ENCODE results near the gene TEAD2.

The TEAD2 gene

GRCh38 chr19:49403404-49404187 lies 41.4 kb upstream of the TEAD2 start:
- H3K27me3 ChIP-seq (ENCODE audit: insufficient read depth, insufficient read length) = no peaks in the 10 kb centered on the region
- TF ChIP-seq ZNF274 (IDR thresholded peaks at IDR 0.05; ENCODE audit: low read depth, low read length) (no peak), SUZ12 (IDR thresholded peaks at IDR 0.05; ENCODE audit: extremely low read depth, insufficient read depth, insufficient read length) (no peak), YY1 (IDR thresholded peaks at IDR 0.05; ENCODE audit: insufficient read depth, insufficient read length) (no peak)
- no peaks in the 10 kb centered on the region for H3K36me3 ChIP-seq (ENCODE audit: insufficient read depth, insufficient read length, low read length)
- peak overlapping the region; percentile 15 for H3K4me3 ChIP-seq (ENCODE audit: insufficient read length, low read depth)
- no peaks in the 10 kb centered on the region for H3K9me3 ChIP-seq (ENCODE audit: insufficient read depth, low read length)
- H3K4me1 ChIP-seq (ENCODE audit: insufficient read depth, insufficient read length) = peaks cover 21% of the 10 kb centered on the region
- peak; percentile 57 for DNase-seq (ENCODE audit: low read depth, low spot score)
- H3K9ac ChIP-seq (ENCODE audit: insufficient read length, low read depth) = peak overlapping the region; percentile 64

GRCh38 chr19:49400029-49400428 lies 37.8 kb upstream of the TEAD2 start:
- Histone ChIP-seq H3K9me3 (ENCODE audit: insufficient read depth, low read length) (no peaks in the 10 kb centered on the region), H3K9ac (ENCODE audit: insufficient read length, low read depth) (no peak overlapping the region), H3K4me3 (ENCODE audit: insufficient read length, low read depth) (no peak overlapping the region), H3K4me1 (ENCODE audit: insufficient read depth, insufficient read length) (peaks cover 27% of the 10 kb centered on the region), H3K27me3 (ENCODE audit: insufficient read depth, insufficient read length) (no peaks in the 10 kb centered on the region), H3K36me3 (ENCODE audit: insufficient read depth, insufficient read length, low read length) (no peaks in the 10 kb centered on the region)
- TF ChIP-seq YY1 (IDR thresholded peaks at IDR 0.05; ENCODE audit: insufficient read depth, insufficient read length) (no peak), SUZ12 (IDR thresholded peaks at IDR 0.05; ENCODE audit: extremely low read depth, insufficient read depth, insufficient read length) (no peak), ZNF274 (IDR thresholded peaks at IDR 0.05; ENCODE audit: low read depth, low read length) (no peak)
- no peak for DNase-seq (ENCODE audit: low read depth, low spot score)

GRCh38 chr19:49398931-49399330 lies 36.7 kb upstream of the TEAD2 start:
- Histone ChIP-seq H3K4me3 (ENCODE audit: insufficient read length, low read depth) (no peak overlapping the region), H3K9ac (ENCODE audit: insufficient read length, low read depth) (no peak overlapping the region)

GRCh38 chr19:49398001-49398615 lies 35.9 kb upstream of the TEAD2 start:
- H3K4me1 ChIP-seq (ENCODE audit: insufficient read depth, insufficient read length) = peaks cover 23% of the 10 kb centered on the region
- no peaks in the 10 kb centered on the region for H3K9me3 ChIP-seq (ENCODE audit: insufficient read depth, low read length)
- DNase-seq (ENCODE audit: low read depth, low spot score) = no peak
- TF ChIP-seq SUZ12 (IDR thresholded peaks at IDR 0.05; ENCODE audit: extremely low read depth, insufficient read depth, insufficient read length) = no peak
- TF ChIP-seq ZNF274 (IDR thresholded peaks at IDR 0.05; ENCODE audit: low read depth, low read length) = no peak
- TF ChIP-seq YY1 (IDR thresholded peaks at IDR 0.05; ENCODE audit: insufficient read depth, insufficient read length) = no peak
- H3K9ac ChIP-seq (ENCODE audit: insufficient read length, low read depth) = no peak overlapping the region
- H3K27me3 ChIP-seq (ENCODE audit: insufficient read depth, insufficient read length) = no peaks in the 10 kb centered on the region
- H3K36me3 ChIP-seq (ENCODE audit: insufficient read depth, insufficient read length, low read length) = no peaks in the 10 kb centered on the region
- no peak overlapping the region for H3K4me3 ChIP-seq (ENCODE audit: insufficient read length, low read depth)

More at GRCh38 chr19:49398931-49399330, 36.7 kb upstream of the TEAD2 start:
- no peak for DNase-seq (ENCODE audit: low read depth, low spot score)
- Histone ChIP-seq H3K9me3 (ENCODE audit: insufficient read depth, low read length) (no peaks in the 10 kb centered on the region), H3K4me1 (ENCODE audit: insufficient read depth, insufficient read length) (peaks cover 22% of the 10 kb centered on the region), H3K27me3 (ENCODE audit: insufficient read depth, insufficient read length) (no peaks in the 10 kb centered on the region), H3K36me3 (ENCODE audit: insufficient read depth, insufficient read length, low read length) (no peaks in the 10 kb centered on the region)
- no peak for TF ChIP-seq ZNF274 (IDR thresholded peaks at IDR 0.05; ENCODE audit: low read depth, low read length)
- no peak for TF ChIP-seq YY1 (IDR thresholded peaks at IDR 0.05; ENCODE audit: insufficient read depth, insufficient read length)

GRCh38 chr19:49396738-49397505 lies 34.7 kb upstream of the TEAD2 start:
- Histone ChIP-seq H3K9ac (ENCODE audit: insufficient read length, low read depth) (no peak overlapping the region), H3K36me3 (ENCODE audit: insufficient read depth, insufficient read length, low read length) (no peaks in the 10 kb centered on the region), H3K27me3 (ENCODE audit: insufficient read depth, insufficient read length) (no peaks in the 10 kb centered on the region), H3K4me3 (ENCODE audit: insufficient read length, low read depth) (no peak overlapping the region), H3K4me1 (ENCODE audit: insufficient read depth, insufficient read length) (peaks cover 26% of the 10 kb centered on the region), H3K9me3 (ENCODE audit: insufficient read depth, low read length) (no peaks in the 10 kb centered on the region)
- no peak for DNase-seq (ENCODE audit: low read depth, low spot score)
- TF ChIP-seq SUZ12 (IDR thresholded peaks at IDR 0.05; ENCODE audit: extremely low read depth, insufficient read depth, insufficient read length) (no peak), ZNF274 (IDR thresholded peaks at IDR 0.05; ENCODE audit: low read depth, low read length) (no peak), YY1 (IDR thresholded peaks at IDR 0.05; ENCODE audit: insufficient read depth, insufficient read length) (no peak)

- Histone ChIP-seq H3K4me1 (ENCODE audit: insufficient read depth, insufficient read length) (peaks cover 28% of the 10 kb centered on the region), H3K9ac (ENCODE audit: insufficient read length, low read depth) (no peak overlapping the region), H3K9me3 (ENCODE audit: insufficient read depth, low read length) (no peaks in the 10 kb centered on the region), H3K36me3 (ENCODE audit: insufficient read depth, insufficient read length, low read length) (no peaks in the 10 kb centered on the region), H3K4me3 (ENCODE audit: insufficient read length, low read depth) (no peak overlapping the region), H3K27me3 (ENCODE audit: insufficient read depth, insufficient read length) (no peaks in the 10 kb centered on the region)
- TF ChIP-seq YY1 (IDR thresholded peaks at IDR 0.05; ENCODE audit: insufficient read depth, insufficient read length) (no peak), SUZ12 (IDR thresholded peaks at IDR 0.05; ENCODE audit: extremely low read depth, insufficient read depth, insufficient read length) (no peak), ZNF274 (IDR thresholded peaks at IDR 0.05; ENCODE audit: low read depth, low read length) (no peak)
- DNase-seq (ENCODE audit: low read depth, low spot score) = no peak
These were observed 33.6 kb upstream of the TEAD2 start for GRCh38 chr19:49395581-49396407.

Measured in NT2/D1 (cell line).